Measurements from ENCODE around the gene YTHDF2. TPM values are rescaled to one million over a fixed set of nuclear protein-coding genes. Genes with fewer than 3 reads are reported as not detected.
A peak's percentile ranks its signal among the peaks of the same experiment; 100 is the strongest.
"Not testable (repeated sequence)": the region's sequence is repeated elsewhere in the genome, so short reads cannot be mapped to it uniquely, and the experiment has no call there.

YTHDF2 gene
- polyA plus RNA-seq, 1 experiment, result 85.1 TPM

GRCh38 chr1:28770601-28771165 is 33.9 kb downstream of the YTHDF2 start:
- H3K9me3 ChIP-seq (ENCODE audit: control insufficient read depth, insufficient read depth, low read length), result no peaks in the 10 kb centered on the region
- no peak overlapping the region for H3K27ac ChIP-seq (ENCODE audit: low read depth, low read length)
- no peak for TF ChIP-seq CTCF (IDR thresholded peaks at IDR 0.05; ENCODE audit: low read depth, low read length)
- ChIA-PET CTCF (interaction anchor here (0.7 kb wide), 1 partner anchor 107 kb away, joined by 3 read pairs; no protein-coding TSS in a partner anchor), POLR2A (no interaction called here)
- H3K27me3 ChIP-seq (ENCODE audit: control insufficient read depth, insufficient read depth, low read length), result no peaks in the 10 kb centered on the region
- no peak for DNase-seq (ENCODE audit: low read depth, low spot score)
- no peak overlapping the region for H3K4me3 ChIP-seq (ENCODE audit: low read depth, low read length)

- H3K27ac ChIP-seq (ENCODE audit: low read depth, low read length); DNase-seq (ENCODE audit: low read depth, low spot score); H3K27me3 ChIP-seq (ENCODE audit: control insufficient read depth, insufficient read depth, low read length); H3K9me3 ChIP-seq (ENCODE audit: control insufficient read depth, insufficient read depth, low read length); POLR2A ChIA-PET; H3K4me3 ChIP-seq (ENCODE audit: low read depth, low read length): not testable (repeated sequence)
- CTCF ChIA-PET, result interaction anchor here (0.5 to 1.3 kb wide), 3 partner anchors 13 to 106 kb away, joined by 3 to 4 read pairs (median 3); no protein-coding TSS in a partner anchor
Observed at GRCh38 chr1:28771921-28772320, 35.2 kb downstream of the YTHDF2 start.

- TF ChIP-seq CTCF (IDR thresholded peaks at IDR 0.05; ENCODE audit: low read depth, low read length), result no peak
- ChIA-PET CTCF (interaction anchor here (1.3 kb wide), 1 partner anchor 12 kb away, joined by 3 read pairs; no protein-coding TSS in a partner anchor), POLR2A (no interaction called here)
- no peaks in the 10 kb centered on the region for H3K27me3 ChIP-seq (ENCODE audit: control insufficient read depth, insufficient read depth, low read length)
- no peaks in the 10 kb centered on the region for H3K9me3 ChIP-seq (ENCODE audit: control insufficient read depth, insufficient read depth, low read length)
- DNase-seq (ENCODE audit: low read depth, low spot score), result no peak
- H3K4me3 ChIP-seq (ENCODE audit: low read depth, low read length), result no peak overlapping the region
- H3K27ac ChIP-seq (ENCODE audit: low read depth, low read length), result no peak overlapping the region
Observed at GRCh38 chr1:28773105-28773504, 36.4 kb downstream of the YTHDF2 start.

- ChIA-PET CTCF (interaction anchor here (0.6 to 3.2 kb wide), 5 partner anchors 10 to 427 kb away, joined by 3 to 35 read pairs (median 7); no protein-coding TSS in a partner anchor), POLR2A (interaction anchor here (1.2 to 1.5 kb wide), 4 partner anchors 39 to 193 kb away, joined by 4 to 8 read pairs (median 6); partner anchors contain the start of genes RNU11 and YTHDF2)
- Histone ChIP-seq H3K27ac (ENCODE audit: low read depth, low read length) (no peak overlapping the region), H3K9me3 (ENCODE audit: control insufficient read depth, insufficient read depth, low read length) (no peaks in the 10 kb centered on the region), H3K27me3 (ENCODE audit: control insufficient read depth, insufficient read depth, low read length) (no peaks in the 10 kb centered on the region), H3K4me3 (ENCODE audit: low read depth, low read length) (0 out of 2 replicates have a peak overlapping the region, but pooled peaks have one; percentile 4)
- TF ChIP-seq CTCF (IDR thresholded peaks at IDR 0.05; ENCODE audit: low read depth, low read length), result no peak
- DNase-seq (ENCODE audit: low read depth, low spot score), result no peak
Observed at GRCh38 chr1:28775121-28775942, 38.6 kb downstream of the YTHDF2 start.

- Histone ChIP-seq H3K27me3 (ENCODE audit: control insufficient read depth, insufficient read depth, low read length) (no peaks in the 10 kb centered on the region), H3K9me3 (ENCODE audit: control insufficient read depth, insufficient read depth, low read length) (no peaks in the 10 kb centered on the region), H3K27ac (ENCODE audit: low read depth, low read length) (no peak overlapping the region), H3K4me3 (ENCODE audit: low read depth, low read length) (no peak overlapping the region)
- CTCF ChIA-PET, result interaction anchor here (0.7 to 3.2 kb wide), 4 partner anchors 9 to 426 kb away, joined by 5 to 35 read pairs (median 12); no protein-coding TSS in a partner anchor
- TF ChIP-seq CTCF (IDR thresholded peaks at IDR 0.05; ENCODE audit: low read depth, low read length), result no peak
- POLR2A ChIA-PET, result no interaction called here
- DNase-seq (ENCODE audit: low read depth, low spot score), result no peak
Observed at GRCh38 chr1:28776341-28776740, 39.6 kb downstream of the YTHDF2 start.

Data from AG04450 (cell line).